ENCODE data around the gene KRTAP6-1.

The KRTAP6-1 gene

GRCh38 chr21:30625449-30626165, 11.9 kb upstream of the KRTAP6-1 start:
- H4K12ac ChIP-seq (ENCODE audit: low read depth, low read length), result no peak overlapping the region
- H3K4me2 ChIP-seq (ENCODE audit: low read length), result no peak overlapping the region
- H4K91ac ChIP-seq (ENCODE audit: low read depth, low read length), result no peak overlapping the region
- DNase-seq, result no peak
- no peak overlapping the region for H3K9ac ChIP-seq (ENCODE audit: low read length)
- H3K27ac ChIP-seq (ENCODE audit: low read depth, low read length), result no peak overlapping the region
- H3K14ac ChIP-seq (ENCODE audit: low read length), result no peak overlapping the region
- H3K18ac ChIP-seq (ENCODE audit: low read length), result no peak overlapping the region
- H3K79me1 ChIP-seq (ENCODE audit: low read length), result no peaks in the 10 kb centered on the region
- no peaks in the 10 kb centered on the region for H3K36me3 ChIP-seq (ENCODE audit: control insufficient read depth in 1 of 2, insufficient read depth in 2 of 2, low read length in 2 of 2)
- H2BK12ac ChIP-seq (ENCODE audit: low read length), result no peak overlapping the region
- no peak overlapping the region for H2BK5ac ChIP-seq (ENCODE audit: low read depth, low read length, poor library complexity)
- H3K9me3 ChIP-seq (ENCODE audit: insufficient read depth, low read depth, low read length), result peaks cover 1% of the 10 kb centered on the region
- H3K79me2 ChIP-seq (ENCODE audit: control insufficient read depth, insufficient read depth, low read length, poor library complexity), result no peaks in the 10 kb centered on the region
- H2AK5ac ChIP-seq (ENCODE audit: low read length), result no peak overlapping the region
- no peaks in the 10 kb centered on the region for H3K4me1 ChIP-seq (ENCODE audit: control insufficient read depth in 1 of 2, insufficient read depth in 2 of 2, low read length in 2 of 2)
- H3K4me3 ChIP-seq (ENCODE audit: low read depth, low read length), result no peak overlapping the region
- no peak overlapping the region for H2AFZ ChIP-seq (ENCODE audit: insufficient read depth, low read length, poor library complexity)
- WGBS (ENCODE audit: extremely low coverage, insufficient coverage, insufficient read length), result no CpG with 5 or more reads among the region's 4 CpGs
- H3K4ac ChIP-seq (ENCODE audit: low read depth, low read length), result no peak overlapping the region
- H2BK120ac ChIP-seq (ENCODE audit: insufficient read depth, low read length, poor library complexity), result no peak overlapping the region
- no peak overlapping the region for H3K23ac ChIP-seq (ENCODE audit: low read length)
- H4K8ac ChIP-seq (ENCODE audit: low read depth, low read length), result no peak overlapping the region
- no peaks in the 10 kb centered on the region for H3K27me3 ChIP-seq (ENCODE audit: insufficient read depth, low read length)

DNA sequence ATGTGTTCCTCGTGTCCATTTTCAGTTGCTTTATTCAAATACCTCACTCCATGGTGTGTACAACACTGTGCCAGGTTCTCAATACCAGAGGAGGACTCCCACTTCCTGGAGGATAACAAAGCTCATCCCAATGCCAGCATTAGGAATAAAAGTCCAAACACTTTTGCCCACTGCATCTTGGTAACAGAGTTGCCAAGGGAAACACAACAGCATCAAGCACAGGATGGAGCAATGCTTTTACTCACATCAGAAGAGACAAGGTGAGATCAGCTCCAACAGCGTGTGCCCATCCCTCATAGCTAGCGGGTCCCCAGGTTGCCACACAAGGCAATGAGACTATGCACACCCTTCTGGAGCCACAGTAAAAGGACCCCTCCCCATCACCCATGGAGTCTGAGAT, 9.6 kb upstream of the KRTAP6-1 start:
- H3K4me3 ChIP-seq (ENCODE audit: low read depth, low read length), result no peak overlapping the region
- no peak overlapping the region for H3K4me2 ChIP-seq (ENCODE audit: low read length)
- peaks cover 1% of the 10 kb centered on the region for H3K9me3 ChIP-seq (ENCODE audit: insufficient read depth, low read depth, low read length)
- no peak overlapping the region for H2BK120ac ChIP-seq (ENCODE audit: insufficient read depth, low read length, poor library complexity)
- no peak overlapping the region for H2AK5ac ChIP-seq (ENCODE audit: low read length)
- H2BK5ac ChIP-seq (ENCODE audit: low read depth, low read length, poor library complexity), result no peak overlapping the region
- no peak overlapping the region for H4K12ac ChIP-seq (ENCODE audit: low read depth, low read length)
- DNase-seq, result no peak
- H2AFZ ChIP-seq (ENCODE audit: insufficient read depth, low read length, poor library complexity), result no peak overlapping the region
- no peak overlapping the region for H4K91ac ChIP-seq (ENCODE audit: low read depth, low read length)
- H3K14ac ChIP-seq (ENCODE audit: low read length), result no peak overlapping the region
- H3K79me2 ChIP-seq (ENCODE audit: control insufficient read depth, insufficient read depth, low read length, poor library complexity), result no peaks in the 10 kb centered on the region
- H3K4ac ChIP-seq (ENCODE audit: low read depth, low read length), result no peak overlapping the region
- no peaks in the 10 kb centered on the region for H3K4me1 ChIP-seq (ENCODE audit: control insufficient read depth in 1 of 2, insufficient read depth in 2 of 2, low read length in 2 of 2)
- H3K36me3 ChIP-seq (ENCODE audit: control insufficient read depth in 1 of 2, insufficient read depth in 2 of 2, low read length in 2 of 2), result no peaks in the 10 kb centered on the region
- no peak overlapping the region for H3K23ac ChIP-seq (ENCODE audit: low read length)
- no peaks in the 10 kb centered on the region for H3K27me3 ChIP-seq (ENCODE audit: insufficient read depth, low read length)
- no peak overlapping the region for H3K27ac ChIP-seq (ENCODE audit: low read depth, low read length)
- no peak overlapping the region for H3K18ac ChIP-seq (ENCODE audit: low read length)
- H4K8ac ChIP-seq (ENCODE audit: low read depth, low read length), result no peak overlapping the region
- no CpG with 5 or more reads among the region's 3 CpGs for WGBS (ENCODE audit: extremely low coverage, insufficient coverage, insufficient read length)
- H3K9ac ChIP-seq (ENCODE audit: low read length), result no peak overlapping the region
- H2BK12ac ChIP-seq (ENCODE audit: low read length), result no peak overlapping the region
- H3K79me1 ChIP-seq (ENCODE audit: low read length), result no peaks in the 10 kb centered on the region

- Histone ChIP-seq H4K8ac (ENCODE audit: low read depth, low read length) (no peak within 1 kb of the TSS), H3K14ac (ENCODE audit: low read length) (no peak within 1 kb of the TSS), H3K18ac (ENCODE audit: low read length) (no peak within 1 kb of the TSS), H3K27me3 (ENCODE audit: insufficient read depth, low read length) (no peaks in the 10 kb centered on the region), H2BK12ac (ENCODE audit: low read length) (no peak within 1 kb of the TSS), H3K4me2 (ENCODE audit: low read length) (no peak within 1 kb of the TSS), H2BK120ac (ENCODE audit: insufficient read depth, low read length, poor library complexity) (no peak within 1 kb of the TSS), H3K79me2 (ENCODE audit: control insufficient read depth, insufficient read depth, low read length, poor library complexity) (no peaks in the 10 kb centered on the region), H4K12ac (ENCODE audit: low read depth, low read length) (no peak within 1 kb of the TSS), H3K23ac (ENCODE audit: low read length) (no peak within 1 kb of the TSS), H3K4me1 (ENCODE audit: control insufficient read depth in 1 of 2, insufficient read depth in 2 of 2, low read length in 2 of 2) (no peaks in the 10 kb centered on the region), H3K36me3 (ENCODE audit: control insufficient read depth in 1 of 2, insufficient read depth in 2 of 2, low read length in 2 of 2) (no peaks in the 10 kb centered on the region), H3K4me3 (ENCODE audit: low read depth, low read length) (no peak within 1 kb of the TSS), H2AFZ (ENCODE audit: insufficient read depth, low read length, poor library complexity) (no peak within 1 kb of the TSS), H3K9me3 (ENCODE audit: insufficient read depth, low read depth, low read length) (peaks cover 1% of the 10 kb centered on the region), H4K91ac (ENCODE audit: low read depth, low read length) (no peak within 1 kb of the TSS), H3K9ac (ENCODE audit: low read length) (no peak within 1 kb of the TSS), H3K27ac (ENCODE audit: low read depth, low read length) (no peak within 1 kb of the TSS), H2BK5ac (ENCODE audit: low read depth, low read length, poor library complexity) (no peak within 1 kb of the TSS), H3K4ac (ENCODE audit: low read depth, low read length) (no peak within 1 kb of the TSS), H3K79me1 (ENCODE audit: low read length) (no peaks in the 10 kb centered on the region), H2AK5ac (ENCODE audit: low read length) (no peak within 1 kb of the TSS)
- WGBS (ENCODE audit: extremely low coverage, insufficient coverage, insufficient read length), result no CpG with 5 or more reads among the region's 3 CpGs
- DNase-seq, result no peak
Measured at GRCh38 chr21:30620522-30620921, 6.8 kb upstream of the KRTAP6-1 start, which contains the start of gene KRTAP20-4. KRTAP20-4 (plus strand) TSS chr21:30620627.

DNA sequence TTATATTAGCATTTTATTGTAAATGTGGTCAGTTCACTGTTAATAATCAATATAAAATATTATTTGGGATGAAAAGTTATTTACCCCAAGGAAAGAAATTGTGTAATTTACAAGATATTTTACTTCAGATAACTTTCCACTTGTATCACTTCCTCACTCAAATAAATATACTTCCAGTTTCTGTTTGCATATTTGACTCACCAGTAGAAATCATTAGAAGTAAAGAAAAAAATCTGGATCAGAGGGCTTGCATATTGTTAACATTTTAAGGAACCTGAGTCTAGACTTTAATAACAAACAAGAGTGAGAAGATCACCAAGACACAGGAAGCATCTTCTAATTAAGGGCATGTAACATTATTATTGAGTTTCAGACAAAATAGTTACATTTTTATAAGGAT, 6.3 kb upstream of the KRTAP6-1 start:
- H4K8ac ChIP-seq (ENCODE audit: low read depth, low read length), result no peak overlapping the region
- no peak overlapping the region for H4K91ac ChIP-seq (ENCODE audit: low read depth, low read length)
- no peaks in the 10 kb centered on the region for H3K36me3 ChIP-seq (ENCODE audit: control insufficient read depth in 1 of 2, insufficient read depth in 2 of 2, low read length in 2 of 2)
- no peaks in the 10 kb centered on the region for H3K4me1 ChIP-seq (ENCODE audit: control insufficient read depth in 1 of 2, insufficient read depth in 2 of 2, low read length in 2 of 2)
- H2AK5ac ChIP-seq (ENCODE audit: low read length), result no peak overlapping the region
- no peaks in the 10 kb centered on the region for H3K79me2 ChIP-seq (ENCODE audit: control insufficient read depth, insufficient read depth, low read length, poor library complexity)
- no peak overlapping the region for H2BK120ac ChIP-seq (ENCODE audit: insufficient read depth, low read length, poor library complexity)
- no peak overlapping the region for H2BK5ac ChIP-seq (ENCODE audit: low read depth, low read length, poor library complexity)
- no peak overlapping the region for H3K27ac ChIP-seq (ENCODE audit: low read depth, low read length)
- no peak overlapping the region for H3K18ac ChIP-seq (ENCODE audit: low read length)
- no peak overlapping the region for H3K9ac ChIP-seq (ENCODE audit: low read length)
- no peak overlapping the region for H3K4me3 ChIP-seq (ENCODE audit: low read depth, low read length)
- no peak for DNase-seq
- no peak overlapping the region for H3K4me2 ChIP-seq (ENCODE audit: low read length)
- no peaks in the 10 kb centered on the region for H3K27me3 ChIP-seq (ENCODE audit: insufficient read depth, low read length)
- H3K4ac ChIP-seq (ENCODE audit: low read depth, low read length), result no peak overlapping the region
- H3K14ac ChIP-seq (ENCODE audit: low read length), result no peak overlapping the region
- H4K12ac ChIP-seq (ENCODE audit: low read depth, low read length), result no peak overlapping the region
- no peak overlapping the region for H2BK12ac ChIP-seq (ENCODE audit: low read length)
- no peaks in the 10 kb centered on the region for H3K79me1 ChIP-seq (ENCODE audit: low read length)
- no peak overlapping the region for H2AFZ ChIP-seq (ENCODE audit: insufficient read depth, low read length, poor library complexity)
- peaks cover 1% of the 10 kb centered on the region for H3K9me3 ChIP-seq (ENCODE audit: insufficient read depth, low read depth, low read length)
- no peak overlapping the region for H3K23ac ChIP-seq (ENCODE audit: low read length)
